ENCODE results near the gene TECR.
"Not testable (repeated sequence)": the region's sequence is repeated elsewhere in the genome, so short reads cannot be mapped to it uniquely, and the experiment has no call there.

Gene TECR

DNA sequence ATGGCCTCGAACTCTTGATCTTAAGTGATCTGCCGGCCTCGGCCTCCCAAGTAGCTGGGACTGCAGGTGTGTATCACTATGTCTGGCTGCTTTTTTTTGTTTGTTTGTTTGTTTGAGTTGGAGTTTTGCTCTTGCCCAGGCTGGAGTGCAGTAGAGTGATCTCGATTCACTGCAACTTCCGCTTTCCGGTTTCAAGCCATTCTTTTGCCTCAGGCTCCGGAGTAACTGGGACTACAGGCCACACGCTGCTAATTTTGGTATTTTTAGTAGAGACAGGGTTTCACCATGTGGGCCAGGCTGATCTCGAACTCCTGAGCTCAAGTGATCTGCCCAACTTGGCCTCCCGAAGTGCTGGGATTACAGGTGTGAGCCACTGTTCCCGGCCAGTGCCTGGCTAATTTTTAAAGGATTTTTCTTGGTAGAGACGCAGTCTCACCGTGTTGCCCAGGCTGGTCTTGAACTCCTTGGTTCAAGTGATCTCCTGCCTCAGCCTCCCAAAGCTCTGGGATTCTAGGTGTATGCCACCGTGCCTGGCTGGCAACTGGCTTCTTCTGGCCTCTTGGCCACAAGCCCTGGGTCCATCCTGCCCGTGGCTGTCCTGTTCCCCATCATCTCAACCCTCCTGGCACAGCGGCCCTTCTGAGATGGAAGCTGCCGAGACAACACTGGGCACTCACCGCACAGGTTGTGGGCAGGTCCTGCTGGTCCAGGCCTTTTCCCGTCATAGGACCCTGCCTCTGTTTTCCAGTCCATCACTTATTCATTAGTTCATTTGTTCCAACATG is 11.5 kb downstream of the TECR start:
- DNase-seq, result no peak

DNA sequence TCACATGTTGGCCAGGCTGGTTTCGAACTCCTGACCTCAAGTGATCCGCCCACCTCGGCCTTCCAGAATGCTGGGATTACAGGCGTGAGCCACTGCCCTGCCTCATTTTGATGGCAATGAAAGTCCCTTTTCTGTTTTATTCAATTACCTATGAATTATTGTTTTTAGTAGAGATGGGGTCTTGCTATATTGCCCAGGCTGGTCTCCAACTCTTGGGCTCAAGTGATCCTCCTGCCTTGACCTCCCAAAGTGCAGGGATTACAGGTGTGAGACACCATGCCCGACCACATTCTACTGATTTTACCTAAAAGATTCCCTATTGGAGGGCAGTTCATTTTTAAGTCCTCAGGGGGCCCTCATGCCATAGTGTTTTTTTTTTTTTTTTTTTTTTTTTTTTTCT is 12.6 kb downstream of the TECR start:
- DNase-seq, result not testable (repeated sequence)

DNA sequence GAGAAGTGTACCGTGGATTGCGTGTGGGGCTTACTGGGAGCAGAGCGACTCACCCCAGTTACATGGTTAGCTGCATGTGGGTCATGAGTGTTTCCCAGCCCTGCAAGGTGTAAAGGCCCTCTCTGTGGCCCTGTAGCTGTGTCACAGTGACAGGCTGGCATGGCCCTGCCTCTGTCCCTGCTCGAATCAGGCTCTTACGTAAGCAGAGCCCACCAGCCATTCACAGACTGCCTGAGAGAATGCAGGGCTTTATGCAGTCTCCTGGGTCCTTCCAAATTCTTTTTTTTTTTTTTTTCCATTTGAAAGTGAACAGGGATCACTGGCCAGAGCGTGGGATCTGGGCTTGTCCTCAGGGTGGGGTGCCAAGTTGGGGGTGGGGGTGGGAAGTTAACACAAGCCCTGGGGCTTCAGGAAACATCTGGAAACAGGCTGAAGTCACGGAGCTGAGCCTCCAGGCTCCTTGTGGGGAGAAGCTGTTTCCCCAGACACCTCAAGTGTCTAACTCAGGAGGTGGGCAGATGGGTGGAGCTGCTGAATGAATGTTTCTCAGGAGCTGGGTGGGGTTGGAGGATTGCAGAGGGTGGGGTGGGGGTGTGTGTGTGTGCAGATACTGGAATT is 13.4 kb downstream of the TECR start:
- no peak for DNase-seq

GRCh38 chr19:14544047-14544446 is 14.7 kb downstream of the TECR start:
- no peak for DNase-seq

DNA sequence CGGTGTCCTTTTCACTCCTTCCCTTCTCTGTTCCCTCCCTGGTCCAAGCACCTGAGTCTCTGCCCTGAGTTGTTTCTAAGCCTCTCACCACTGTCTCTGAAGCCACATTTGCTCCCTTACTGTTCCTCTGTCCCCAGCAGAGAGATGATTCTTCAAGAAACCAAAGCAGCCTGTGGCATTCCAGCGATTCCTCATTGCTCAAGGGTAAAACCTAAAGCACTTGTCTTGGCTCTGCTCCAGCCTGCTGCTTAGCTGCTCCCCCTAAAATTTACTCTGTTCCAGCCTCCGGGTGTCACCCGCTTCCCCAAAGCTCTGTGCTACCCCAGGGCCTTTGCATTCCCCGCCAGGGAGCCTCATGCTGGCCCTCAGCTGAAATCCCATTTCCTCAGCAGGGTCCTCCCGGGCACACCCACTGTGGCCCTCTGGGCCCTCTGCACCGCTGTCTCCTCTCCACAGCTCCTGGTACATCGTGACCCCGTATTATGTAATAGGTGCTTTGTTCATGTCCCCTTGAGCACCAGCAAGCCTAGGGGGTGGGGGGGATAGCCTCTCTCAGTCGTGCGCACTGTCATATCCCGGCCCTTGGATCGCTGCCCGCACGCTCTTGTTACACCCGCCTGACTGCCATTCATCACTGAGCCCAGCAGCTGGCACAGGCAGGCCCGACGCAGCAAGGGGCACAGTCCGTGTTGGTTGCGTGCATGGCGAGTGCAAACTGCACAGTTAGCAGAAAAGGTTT is 15.8 kb downstream of the TECR start:
- DNase-seq, result no peak

- DNase-seq, result no peak
Measured at GRCh38 chr19:14545716-14546082, 16.3 kb downstream of the TECR start.

DNA sequence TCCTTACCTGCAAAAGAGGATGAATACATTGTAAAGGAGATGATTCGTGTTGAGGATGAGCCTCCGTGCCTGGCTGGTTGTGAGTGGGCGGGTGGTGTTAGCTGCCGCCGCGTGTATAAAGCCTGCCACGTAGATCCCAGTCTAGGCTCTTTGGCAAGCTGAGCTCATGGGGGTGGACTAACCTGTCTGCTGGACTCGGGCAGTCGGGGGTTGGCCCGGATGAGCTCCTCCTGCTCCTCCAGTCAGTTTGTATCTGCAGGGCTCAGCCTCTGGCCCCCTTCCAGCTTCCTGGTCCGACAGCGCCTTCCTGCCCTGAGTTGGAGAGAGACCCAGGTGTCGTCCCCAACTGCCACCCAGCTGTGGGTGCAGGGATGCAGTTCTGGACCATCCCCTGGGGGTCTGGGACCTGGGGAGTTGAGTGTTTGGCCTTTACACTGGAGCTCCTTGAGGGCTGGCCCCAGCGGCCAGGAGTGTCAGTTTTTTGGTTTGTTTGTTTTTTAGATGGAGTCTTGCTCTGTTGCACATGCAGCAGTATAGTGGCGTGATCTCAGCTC is 20.9 kb downstream of the TECR start:
- DNase-seq, result no peak

- DNase-seq, result peak; percentile 81
Measured at GRCh38 chr19:14551134-14552005, 22.0 kb downstream of the TECR start.

DNA sequence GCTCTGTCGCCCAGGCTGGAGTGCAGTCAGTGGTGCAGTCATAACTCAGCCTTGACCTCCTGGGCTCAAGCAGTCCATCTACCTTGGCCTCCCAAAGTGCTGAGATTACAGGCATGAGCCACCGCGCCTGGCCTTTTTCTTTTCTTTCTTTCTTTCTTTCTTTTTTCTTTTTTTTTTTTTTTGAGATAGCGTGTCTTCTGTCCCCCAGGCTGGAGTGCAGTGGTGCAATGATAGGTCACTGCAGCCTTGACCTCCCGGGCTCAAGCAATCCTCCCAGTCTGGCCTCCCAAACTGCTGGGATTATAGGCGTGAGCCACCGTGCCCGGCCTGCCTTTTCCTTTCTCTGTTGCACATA is 22.6 kb downstream of the TECR start:
- DNase-seq, result not testable (repeated sequence)

DNA sequence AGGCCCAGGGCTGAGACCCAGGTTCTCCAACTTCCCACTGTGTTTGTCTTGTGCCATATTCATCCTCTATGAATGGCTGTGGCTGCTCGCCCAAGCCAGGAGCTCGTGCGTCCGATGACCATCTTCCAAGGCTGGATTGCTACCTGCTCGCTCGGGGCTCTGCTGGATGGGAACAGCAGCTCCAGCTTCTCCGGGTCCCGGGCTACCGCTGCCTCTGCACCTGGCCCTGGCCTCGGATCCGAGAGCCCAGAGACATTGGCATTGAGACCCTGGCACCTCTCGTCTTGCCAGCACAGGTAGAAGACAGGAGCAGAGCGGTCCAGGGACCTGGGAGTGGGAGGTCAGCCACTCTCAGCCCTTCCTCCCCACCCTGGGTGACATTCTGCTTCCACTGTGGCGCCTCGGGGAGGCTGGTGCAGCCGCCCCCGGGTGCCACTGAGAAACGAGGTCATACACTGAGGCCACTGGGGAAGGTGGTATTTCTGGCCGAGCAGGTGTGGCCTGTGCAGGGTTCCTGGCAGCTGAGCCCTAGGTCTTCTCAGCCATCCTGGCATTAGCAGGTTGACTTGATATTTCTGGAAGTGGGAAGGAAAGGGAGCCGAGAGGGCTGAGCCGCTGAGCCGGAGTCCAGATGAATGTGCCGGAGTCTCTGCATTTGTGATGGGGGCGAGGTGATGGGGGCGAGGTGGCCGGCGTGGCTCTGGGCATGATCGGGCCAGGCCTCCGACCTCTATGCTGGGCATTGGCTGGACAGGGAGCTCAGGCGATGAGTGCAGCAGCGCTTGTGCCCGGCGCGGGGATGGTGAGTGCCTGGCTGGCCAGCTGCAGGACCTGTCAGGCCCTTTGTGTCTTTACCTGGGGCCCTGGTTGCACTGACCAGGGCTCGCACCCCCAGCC is 23.9 kb downstream of the TECR start:
- no peak for DNase-seq

DNA sequence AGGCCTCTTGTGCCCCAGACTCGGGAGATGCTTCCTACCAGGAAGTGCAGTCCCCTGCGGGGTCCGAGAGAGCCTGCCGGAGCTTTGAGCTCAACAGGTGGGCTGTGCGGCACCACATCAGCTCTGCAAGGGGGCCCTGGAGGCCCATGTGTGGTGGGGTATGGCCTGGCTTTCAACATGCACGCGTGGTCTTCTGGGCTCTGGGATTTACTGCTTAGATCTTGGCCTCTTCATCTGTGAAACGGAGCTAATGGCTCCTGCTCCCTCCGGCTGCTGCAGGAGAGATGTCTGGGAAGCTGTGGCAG is 24.5 kb downstream of the TECR start:
- DNase-seq, result no peak

DNA sequence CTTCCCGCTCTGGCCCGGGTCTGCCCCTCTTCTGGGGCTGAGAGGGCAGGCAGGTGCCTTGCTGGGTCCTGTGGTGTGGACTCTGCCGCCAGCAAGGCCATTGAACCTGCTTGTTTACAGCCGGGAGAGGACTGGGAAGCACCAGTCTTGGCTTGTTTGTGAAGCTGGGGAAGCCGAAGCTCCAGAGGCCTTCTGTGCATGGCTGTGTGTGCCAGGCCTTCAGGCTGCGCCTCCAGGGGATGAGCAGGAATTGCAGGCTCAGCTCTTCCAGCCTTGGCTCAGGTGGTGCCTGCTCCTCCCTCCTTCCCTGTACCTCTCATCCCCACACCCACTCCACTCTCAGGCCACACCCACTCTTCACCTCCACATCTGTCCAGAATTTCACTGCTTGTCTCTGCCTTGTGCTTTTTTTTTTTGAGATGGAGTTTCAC is 25.0 kb downstream of the TECR start:
- DNase-seq, result no peak

DNA sequence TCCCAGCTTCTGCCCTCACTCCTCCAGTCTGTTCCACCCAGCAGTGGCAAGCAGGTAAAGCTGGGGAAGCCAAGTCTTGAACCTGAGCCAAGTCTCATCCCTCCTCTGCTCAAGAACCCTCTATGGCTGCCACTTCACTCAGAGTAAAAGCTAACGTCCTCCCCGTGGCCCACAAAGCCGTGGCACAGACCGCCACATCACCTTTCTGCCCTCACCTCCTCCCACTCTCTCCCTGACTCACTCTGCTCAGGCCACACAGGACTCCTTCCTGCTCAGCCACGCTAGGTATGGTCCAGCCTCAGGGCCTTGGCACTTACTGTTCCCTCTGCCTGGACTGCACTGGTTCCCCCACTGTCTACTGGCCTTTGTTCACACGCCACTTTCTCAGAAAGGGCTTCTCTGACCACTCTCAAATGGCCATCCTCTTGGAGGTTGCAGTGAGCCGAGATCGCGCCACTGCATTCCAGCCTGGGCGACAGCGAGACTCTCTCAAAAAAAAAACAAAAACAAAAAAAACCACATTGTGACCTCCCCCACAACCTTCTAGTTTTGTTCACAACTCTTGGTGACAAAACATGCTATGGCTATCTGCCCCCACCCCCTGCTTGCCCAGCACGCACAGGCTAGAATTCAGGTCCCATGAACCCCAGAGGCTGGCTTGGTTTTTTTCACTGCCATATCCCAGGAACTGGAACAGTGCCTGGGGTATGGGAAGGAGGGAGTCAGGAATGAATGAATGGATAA is 26.7 kb downstream of the TECR start:
- no peak for DNase-seq

- peak; percentile 92 for DNase-seq
Measured at GRCh38 chr19:14556662-14557188, 27.3 kb downstream of the TECR start.

DNA sequence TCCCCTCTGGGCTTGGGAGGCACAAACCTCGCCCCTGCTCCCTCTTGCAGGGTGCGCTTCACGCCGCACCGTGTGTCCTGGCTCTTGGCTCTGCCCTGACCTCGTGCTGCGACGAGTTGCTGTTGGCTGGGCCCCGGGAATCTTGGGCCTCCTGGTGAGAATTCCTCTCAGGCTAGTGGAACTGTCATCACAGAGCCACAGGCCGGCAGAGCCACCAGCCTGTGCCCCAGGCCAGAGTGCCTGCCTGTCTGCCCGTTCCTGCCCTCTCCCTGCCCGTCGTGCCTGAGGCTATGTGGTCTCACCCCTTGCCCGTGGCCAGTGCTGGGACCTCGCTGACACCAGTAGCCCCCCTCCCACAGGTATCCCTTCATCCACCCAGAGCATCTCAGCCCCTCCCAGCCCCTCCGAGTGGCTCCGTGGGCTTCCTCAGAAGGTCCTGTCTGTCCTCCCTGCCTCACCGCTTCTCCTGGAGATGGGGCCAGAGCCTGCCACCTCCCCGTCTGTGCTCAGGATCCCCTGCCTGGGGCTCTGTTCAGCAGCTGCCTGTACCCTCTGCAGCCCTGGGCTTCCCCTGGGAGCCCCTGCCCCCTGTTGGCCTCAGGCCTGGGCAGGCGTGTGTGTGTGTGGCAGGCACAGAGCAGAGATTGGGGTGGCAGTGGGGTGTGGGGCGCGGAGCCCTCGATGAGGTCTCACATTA is 29.1 kb downstream of the TECR start:
- no peak for DNase-seq

DNA sequence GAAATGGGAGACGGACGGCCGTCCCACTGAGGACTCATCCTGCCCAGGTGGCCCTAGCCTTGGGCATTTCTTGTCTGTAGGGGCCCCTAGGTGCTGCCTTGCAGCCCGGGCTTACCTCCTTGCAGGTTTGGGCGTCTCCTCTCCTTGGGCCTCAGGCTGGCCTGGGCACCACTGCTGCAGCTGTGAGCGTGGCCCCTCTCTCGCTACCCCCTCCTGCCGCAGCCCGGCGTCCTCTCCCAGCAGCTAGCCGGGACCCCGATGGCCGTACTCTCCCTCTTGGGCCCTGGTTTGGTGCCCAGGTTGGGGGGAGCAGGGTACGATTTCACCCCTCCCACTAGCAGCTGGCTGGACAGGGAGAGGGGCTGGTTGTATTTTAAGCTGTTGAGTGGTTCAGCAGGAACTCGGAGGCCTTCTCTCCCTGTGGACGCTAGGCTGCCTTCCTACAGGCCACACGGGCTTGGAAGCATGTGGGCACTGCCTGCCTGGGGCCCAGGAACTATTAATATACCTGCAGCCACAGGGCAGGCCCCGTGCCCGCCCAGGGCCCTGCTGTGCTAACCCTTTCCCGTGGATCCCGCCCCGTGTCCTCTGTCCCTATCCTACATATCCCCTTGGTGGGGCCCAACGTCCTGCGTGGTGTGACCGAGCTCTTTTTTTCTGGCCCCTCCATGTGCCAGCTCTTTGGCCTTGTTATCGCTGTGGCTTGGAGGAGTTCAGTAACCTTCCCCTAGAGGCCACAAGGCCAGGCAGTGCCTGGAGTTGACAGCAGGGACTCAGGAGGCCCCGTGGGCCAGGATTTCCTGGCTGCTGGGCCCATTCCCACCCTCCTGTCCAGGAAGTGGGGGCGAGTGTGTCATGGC is 30.8 kb downstream of the TECR start:
- no peak for DNase-seq

- no peak for DNase-seq
Measured at GRCh38 chr19:14560776-14561108, 31.3 kb downstream of the TECR start.

DNA sequence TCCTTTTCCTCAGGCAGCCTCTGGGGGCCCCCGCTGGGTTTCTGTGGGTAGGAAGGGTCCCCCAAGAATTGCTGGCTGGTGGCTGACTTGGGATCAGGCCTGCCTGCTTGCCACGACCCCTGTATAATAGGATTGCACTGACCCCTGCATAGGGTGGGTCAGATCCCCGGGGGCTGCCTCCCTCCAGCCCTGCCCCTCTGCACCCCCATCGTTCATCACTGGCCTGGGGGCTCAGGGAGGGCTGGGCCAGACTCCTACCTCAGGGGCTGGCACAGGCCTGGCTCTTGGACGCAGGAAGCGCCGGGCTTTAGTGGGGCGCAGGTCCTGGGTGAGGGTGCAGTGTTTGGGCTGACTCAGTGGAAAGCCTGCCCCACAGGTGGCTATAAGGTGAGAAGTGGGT is 31.9 kb downstream of the TECR start:
- DNase-seq, result no peak

GRCh38 chr19:14561847-14562351 is 32.5 kb downstream of the TECR start:
- no peak for DNase-seq
